HG02588 (cell line): Measurements from ENCODE around the gene NAA25.
"Not testable (repeated sequence)": the region's sequence is repeated elsewhere in the genome, so short reads cannot be mapped to it uniquely, and the experiment has no call there.

Experiments used
- ATAC-seq: cut with Tn5 transposase; IDR thresholded peaks from one replicate; pipeline ENCODE4 v1.9.1; 2021; ENCODE audit warnings: mild to moderate bottlenecking, moderate library complexity; ENCODE audit not compliant: unreplicated experiment

Gene NAA25

GRCh38 chr12:112063273-112063672, 45.3 kb downstream of the NAA25 start:
- no peak for ATAC-seq

- no peak for ATAC-seq
Measured at GRCh38 chr12:112061137-112061536, 47.4 kb downstream of the NAA25 start.

DNA sequence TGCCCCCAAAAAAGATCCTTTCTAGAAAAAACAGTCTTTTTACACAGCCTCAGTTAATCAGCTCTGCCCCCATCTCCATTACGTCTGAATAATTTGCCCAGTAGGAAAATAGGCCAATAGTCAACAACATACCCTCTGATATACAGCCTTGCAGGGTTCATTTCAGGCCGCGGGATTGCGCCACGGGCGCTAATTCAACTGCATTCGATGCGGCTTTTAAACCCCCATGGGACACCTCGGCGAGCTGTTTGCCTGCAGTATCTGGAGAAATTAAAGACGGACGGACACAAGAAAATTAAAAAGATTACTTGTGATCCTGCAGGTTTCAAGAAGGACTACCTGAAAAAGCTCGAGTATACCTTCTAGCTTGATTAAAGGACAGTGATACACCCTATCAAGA, 59.2 kb downstream of the NAA25 start:
- ATAC-seq, result no peak

- no peak for ATAC-seq
Measured at GRCh38 chr12:112046003-112046402, 62.6 kb downstream of the NAA25 start.

GRCh38 chr12:112036614-112037013, 72.0 kb downstream of the NAA25 start:
- not testable (repeated sequence) for ATAC-seq

DNA sequence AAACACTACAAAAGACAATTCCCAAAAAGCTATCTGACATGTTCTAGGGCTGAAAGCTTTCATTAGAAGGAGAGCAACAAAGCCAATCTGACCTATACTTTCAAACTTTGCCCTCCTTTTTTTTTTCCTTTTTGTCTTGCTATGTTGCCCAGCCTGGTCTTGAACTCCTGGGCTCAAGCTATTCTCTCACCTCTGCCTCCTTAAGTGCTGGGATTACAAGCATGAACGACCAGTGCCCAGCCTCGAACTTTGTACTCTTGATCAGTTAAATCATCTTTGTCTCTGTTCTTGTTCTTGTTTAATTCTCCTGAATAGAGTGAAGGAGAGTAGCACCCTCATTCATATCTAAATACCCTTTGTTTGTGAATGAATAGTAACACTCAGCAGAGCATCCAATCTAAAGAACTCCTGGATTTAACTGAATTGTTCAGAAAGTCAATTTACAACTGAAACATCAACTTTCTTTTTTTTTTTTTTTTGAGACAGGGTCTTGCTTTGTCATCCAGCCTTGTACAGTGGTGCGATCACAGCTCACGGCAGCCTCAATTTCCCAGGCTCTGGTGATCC, 73.3 kb downstream of the NAA25 start:
- ATAC-seq, result no peak

GRCh38 chr12:112032292-112032691, 76.3 kb downstream of the NAA25 start:
- ATAC-seq, result no peak

DNA sequence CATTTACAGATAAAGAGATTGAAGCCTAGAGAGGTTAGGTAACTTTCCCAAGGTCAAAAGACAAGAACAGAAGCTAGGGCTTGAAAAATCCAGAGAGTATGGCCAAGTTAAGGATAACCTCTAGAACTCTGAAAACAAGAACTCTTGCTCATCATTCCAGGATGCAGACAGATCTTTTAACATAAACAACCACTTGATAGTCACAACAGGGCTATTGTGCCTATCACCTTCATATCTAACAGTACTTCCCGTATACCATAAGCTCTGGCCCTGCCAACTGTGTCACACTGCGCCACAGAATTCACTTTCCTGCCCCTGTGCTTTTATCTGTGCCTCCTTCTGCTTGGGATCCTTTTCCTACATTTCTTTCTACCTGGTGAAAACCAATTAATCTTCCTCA, 77.1 kb downstream of the NAA25 start:
- ATAC-seq, result no peak

DNA sequence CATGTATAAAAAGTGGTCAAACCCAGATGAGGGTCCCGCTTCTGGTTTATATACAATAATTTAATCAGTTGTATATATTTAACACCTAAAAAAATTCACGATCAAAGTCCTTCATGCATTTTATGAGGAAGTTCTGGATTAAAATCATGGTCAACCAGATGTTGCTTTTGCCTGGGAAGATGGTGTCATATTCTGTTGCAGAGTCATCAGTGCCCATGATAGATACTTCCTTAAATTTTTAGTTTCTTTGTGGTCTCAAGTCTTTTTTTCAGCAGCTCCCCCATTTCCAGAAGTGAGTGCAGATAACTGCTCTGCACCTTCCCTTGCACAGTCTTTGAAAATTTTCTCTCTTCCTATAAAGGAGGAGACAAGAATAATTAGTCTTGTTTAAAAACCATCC, 79.3 kb downstream of the NAA25 start:
- no peak for ATAC-seq

DNA sequence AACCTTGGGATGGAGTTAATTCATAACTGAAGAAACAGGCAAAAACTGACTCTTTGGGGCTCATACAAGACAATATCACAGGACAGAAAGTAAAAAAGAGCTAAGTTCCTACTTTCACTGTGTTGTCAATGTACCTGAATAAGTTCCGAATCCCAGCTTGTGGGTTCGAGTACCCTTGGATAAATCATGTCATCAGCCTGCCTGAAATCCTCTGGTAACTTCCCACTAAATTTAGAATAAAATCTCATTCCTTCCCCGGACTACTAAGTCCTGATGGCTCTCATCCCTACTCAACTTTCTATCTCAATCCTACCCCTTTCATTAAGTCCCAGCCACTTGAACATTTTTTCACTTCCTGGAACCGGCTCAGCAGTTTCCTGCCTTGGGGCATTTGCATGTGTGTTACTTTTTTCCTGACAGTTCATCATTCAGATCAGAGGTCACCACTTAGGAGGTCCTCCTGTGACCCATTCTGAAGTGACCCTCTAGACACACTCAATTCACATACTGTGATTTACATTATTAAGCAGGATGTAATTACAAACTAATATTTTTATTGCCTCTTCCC, 82.7 kb downstream of the NAA25 start:
- no peak for ATAC-seq

GRCh38 chr12:112023759-112024396, 84.7 kb downstream of the NAA25 start:
- ATAC-seq, result no peak

GRCh38 chr12:112022241-112023016, 86.2 kb downstream of the NAA25 start:
- ATAC-seq, result no peak

DNA sequence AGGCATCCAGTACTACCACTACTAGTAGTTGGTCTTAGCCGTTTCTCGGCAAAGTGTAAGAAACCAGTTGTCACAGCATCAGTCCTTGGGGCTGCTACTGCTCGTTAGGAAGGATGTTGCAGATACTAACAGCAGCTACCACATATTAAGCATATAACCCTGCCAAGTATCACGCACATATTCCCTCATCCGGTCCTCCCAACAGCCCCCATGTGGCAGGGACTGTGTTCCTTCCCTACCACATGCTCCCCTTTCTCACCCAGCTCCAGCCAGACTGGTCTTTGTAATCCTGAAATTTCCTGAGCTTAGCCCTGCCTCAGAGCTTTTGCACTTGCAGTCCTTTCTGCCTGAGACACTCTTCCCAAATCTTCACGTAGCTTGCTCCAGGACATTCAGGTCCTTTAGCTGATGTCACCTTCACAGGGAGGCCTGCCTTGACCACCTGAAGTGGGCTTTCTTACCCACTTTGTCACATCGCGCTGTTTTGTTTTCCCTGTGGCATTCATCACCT, 87.6 kb downstream of the NAA25 start:
- ATAC-seq, result no peak

- ATAC-seq, result no peak
Measured at GRCh38 chr12:112018571-112019237, 89.9 kb downstream of the NAA25 start.

GRCh38 chr12:112017041-112017440, 91.5 kb downstream of the NAA25 start:
- no peak for ATAC-seq

DNA sequence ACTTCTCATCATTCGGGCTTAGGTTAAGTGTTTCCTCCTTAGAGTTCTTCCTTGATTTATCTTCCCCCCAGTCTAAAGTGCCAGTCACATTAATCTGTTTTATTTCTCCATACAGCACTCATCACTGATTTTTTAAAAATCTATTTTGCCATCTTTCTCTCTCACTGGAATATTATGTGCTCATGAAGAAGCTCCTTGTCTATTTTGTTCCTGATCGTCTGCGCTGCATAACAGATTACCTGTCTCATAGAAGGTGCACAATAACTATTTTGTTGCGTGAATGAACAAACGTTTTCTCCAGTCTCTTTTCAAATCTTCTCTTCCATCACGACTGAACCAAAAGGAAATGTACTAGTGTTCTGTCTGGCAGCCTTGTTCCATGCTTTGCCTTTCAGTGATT, 92.6 kb downstream of the NAA25 start:
- ATAC-seq, result no peak

- ATAC-seq, result peak; percentile 12
Measured at GRCh38 chr12:112013601-112014402, 94.8 kb downstream of the NAA25 start.

- peak; percentile 64 for ATAC-seq
Measured at GRCh38 chr12:112012775-112013600, 95.6 kb downstream of the NAA25 start, which contains the start of the genes ERP29 and TMEM116. ERP29 (plus strand) TSS chr12:112013426; CDS start chr12:112013466, 40 bp downstream. TMEM116 (minus strand) TSS chr12:112013165; CDS start chr12:112005270, 7,895 bp downstream.

- no peak for ATAC-seq
Measured at GRCh38 chr12:112011685-112012084, 96.9 kb downstream of the NAA25 start.
